Measurements from ENCODE around the gene FHDC1. TPM values are rescaled to one million over a fixed set of nuclear protein-coding genes. Genes with fewer than 3 reads are reported as not detected.

FHDC1 gene
- total and polyA plus RNA-seq, 8 donors = 2.9 to 13.4 (median 5.5) TPM

DNA sequence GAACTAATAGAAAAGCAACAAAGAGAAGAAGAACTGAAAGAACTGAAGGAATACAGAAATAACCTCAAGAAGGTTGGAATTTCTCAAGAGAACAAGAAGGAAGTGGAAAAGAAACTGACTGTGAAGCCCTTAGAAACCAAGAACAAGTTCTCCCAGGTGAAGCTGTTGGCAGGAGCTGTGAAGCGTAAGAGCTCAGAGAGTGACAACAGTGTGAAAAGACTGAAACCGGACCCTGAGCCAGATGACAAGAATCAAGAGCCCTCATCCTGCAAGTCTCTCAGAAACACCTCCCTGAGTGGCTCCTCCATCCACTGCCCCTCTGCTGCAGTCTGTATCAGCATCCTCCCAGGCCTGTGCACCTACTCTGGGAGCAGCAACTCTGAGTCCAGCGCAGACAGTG, 8.4 kb upstream of the FHDC1 start:
- WGBS, 5 donors = 88 to 98% (median 94%) methylated on average over 3 of the region's 3 CpGs
- intact Hi-C loops (cut with DNase I; ENCODE audit: low total_unique reads) = no loop called here
- no peak for DNase-seq

GRCh38 chr4:152928286-152928685, 7.8 kb upstream of the FHDC1 start:
- no peaks in the 10 kb centered on the region for H3K36me3 ChIP-seq
- H3K27ac ChIP-seq = no peak overlapping the region
- intact Hi-C loops (cut with DNase I; ENCODE audit: low total_unique reads) = no loop called here
- WGBS, 5 donors = 93 to 96% (median 94%) methylated on average over 4 of the region's 4 CpGs
- H3K9me3 ChIP-seq = no peaks in the 10 kb centered on the region
- no peak overlapping the region for H3K4me3 ChIP-seq
- no peaks in the 10 kb centered on the region for H3K27me3 ChIP-seq
- no peak for TF ChIP-seq POLR2A (IDR thresholded peaks at IDR 0.05)
- TF ChIP-seq POLR2AphosphoS5 (IDR thresholded peaks at IDR 0.05) = no peak
- TF ChIP-seq CTCF (IDR thresholded peaks at IDR 0.05) = no peak
- TF ChIP-seq EP300 (IDR thresholded peaks at IDR 0.05) = no peak
- peaks cover 0 to 6% (median 2%) of the 10 kb centered on the region in 4 donors for H3K4me1 ChIP-seq
- DNase-seq = no peak

More for the DNA sequence above, 8.4 kb upstream of the FHDC1 start:
- no peaks in the 10 kb centered on the region for H3K36me3 ChIP-seq
- H3K27me3 ChIP-seq = no peaks in the 10 kb centered on the region
- H3K9me3 ChIP-seq = no peaks in the 10 kb centered on the region
- H3K4me3 ChIP-seq = no peak overlapping the region
- TF ChIP-seq EP300 (IDR thresholded peaks at IDR 0.05) = no peak
- TF ChIP-seq CTCF (IDR thresholded peaks at IDR 0.05) = no peak
- TF ChIP-seq POLR2A (IDR thresholded peaks at IDR 0.05) = no peak
- TF ChIP-seq POLR2AphosphoS5 (IDR thresholded peaks at IDR 0.05) = no peak
- no peak overlapping the region for H3K27ac ChIP-seq
- H3K4me1 ChIP-seq = peaks cover 0 to 6% (median 2%) of the 10 kb centered on the region in 4 donors

DNA sequence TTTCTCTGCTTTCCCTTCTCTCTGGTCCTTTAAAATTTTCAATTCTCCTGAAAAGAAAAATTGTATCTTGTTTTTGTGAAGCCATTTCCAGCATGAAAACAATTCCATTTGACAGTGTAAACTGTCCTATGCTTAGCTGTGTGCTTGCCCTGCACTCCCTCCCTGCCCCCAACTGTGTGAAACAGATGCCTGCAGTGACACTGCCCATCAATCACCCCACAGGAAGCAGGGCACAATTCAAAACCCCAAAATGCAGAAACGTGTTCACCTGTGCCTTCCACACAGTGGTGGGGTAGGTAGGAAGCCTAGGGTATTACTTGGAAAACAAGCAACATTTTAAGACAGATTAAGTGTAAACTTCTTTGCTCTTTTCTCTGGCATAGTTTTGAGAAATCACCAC, 6.2 kb upstream of the FHDC1 start:
- peaks cover 0 to under 1% (median 0%) of the 10 kb centered on the region in 3 donors for H3K27me3 ChIP-seq
- no peak for TF ChIP-seq POLR2A (IDR thresholded peaks at IDR 0.05)
- TF ChIP-seq CTCF (IDR thresholded peaks at IDR 0.05) = no peak
- no peak for TF ChIP-seq EP300 (IDR thresholded peaks at IDR 0.05)
- no peak for TF ChIP-seq POLR2AphosphoS5 (IDR thresholded peaks at IDR 0.05)
- no peak for DNase-seq
- no peak overlapping the region for H3K4me3 ChIP-seq
- H3K27ac ChIP-seq = no peak overlapping the region
- H3K9me3 ChIP-seq = no peaks in the 10 kb centered on the region
- H3K4me1 ChIP-seq = peaks cover 0 to 6% (median 2%) of the 10 kb centered on the region in 4 donors
- intact Hi-C loops (cut with DNase I; ENCODE audit: low total_unique reads) = no loop called here
- H3K36me3 ChIP-seq = no peaks in the 10 kb centered on the region
- 33 to 60% (median 43%) methylated on average over 1 of the region's 1 CpG for whole genome bisulfite sequencing, 5 donors

GRCh38 chr4:152935143-152935542, 980 bp upstream of the FHDC1 start:
- H3K9me3 ChIP-seq = no peaks in the 10 kb centered on the region
- intact Hi-C loops (cut with DNase I; ENCODE audit: low total_unique reads) = no loop called here
- peaks cover 0 to 51% (median 16%) of the 10 kb centered on the region in 3 donors for H3K27me3 ChIP-seq
- H3K4me1 ChIP-seq = peaks cover 24 to 44% (median 38%) of the 10 kb centered on the region in 4 donors
- peak overlapping the region; percentile 87 to 99 (median 90) for H3K27ac ChIP-seq
- no peaks in the 10 kb centered on the region for H3K36me3 ChIP-seq
- H3K4me3 ChIP-seq = peak overlapping the region in 2 of 4 donors; percentile 61 to 84
- 13 to 36% (median 26%) methylated on average over 16 of the region's 16 CpGs for WGBS, 5 donors
- TF ChIP-seq POLR2A (IDR thresholded peaks at IDR 0.05) (no peak), CTCF (IDR thresholded peaks at IDR 0.05) (no peak), EP300 (IDR thresholded peaks at IDR 0.05) (no peak), POLR2AphosphoS5 (IDR thresholded peaks at IDR 0.05) (peak in 1 of 3 donors; percentile 55)
- DNase-seq = peak; percentile 62 to 89
